ENCODE measurements around the gene RAD18. TPM values are rescaled to one million over a fixed set of nuclear protein-coding genes. Genes with fewer than 3 reads are reported as not detected.

RAD18 gene
- total and polyA plus RNA-seq, 9 donors: 2.9 to 9.2 (median 7.8) TPM

DNA sequence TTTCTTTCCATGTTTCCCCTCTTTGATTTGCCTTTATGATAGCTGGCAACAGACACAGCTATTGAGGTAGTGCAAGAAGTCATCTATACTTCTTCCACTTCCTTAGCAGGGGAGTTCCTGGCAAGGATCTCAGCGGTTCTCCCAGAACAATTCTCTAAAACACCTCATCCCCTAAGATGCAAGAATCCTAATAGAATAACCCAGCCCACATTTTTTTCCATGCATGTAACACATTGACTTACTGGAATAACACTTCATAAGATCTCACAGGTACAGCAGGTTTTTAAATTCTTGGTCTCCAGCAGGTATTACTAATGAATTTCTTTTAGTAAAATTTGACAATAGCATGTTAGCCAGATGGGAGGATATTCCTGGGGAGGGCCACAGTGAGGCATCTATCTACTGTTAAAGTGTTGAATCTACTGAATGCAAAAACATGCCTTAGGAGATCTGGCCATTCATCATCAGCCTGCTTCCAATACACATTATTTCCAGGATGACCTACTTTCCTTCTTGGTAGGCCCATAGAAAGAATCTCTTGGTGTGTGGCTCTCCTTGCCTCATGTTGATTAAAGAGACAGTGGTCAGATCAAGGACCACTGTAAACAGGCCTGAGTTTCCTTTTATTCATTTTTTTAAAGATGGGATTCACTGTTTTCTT, 78.5 kb downstream of the RAD18 start:
- Histone ChIP-seq H3K4me3 (no peak overlapping the region), H3K9me3 (no peaks in the 10 kb centered on the region), H3K4me1 (ENCODE audit: insufficient read depth) (peaks cover 4% of the 10 kb centered on the region), H3K27ac (no peak overlapping the region), H3K27me3 (no peaks in the 10 kb centered on the region), H3K36me3 (no peaks in the 10 kb centered on the region)
- no peak for DNase-seq
- WGBS, 3 donors: 84 to 98% (median 95%) methylated on average over 1 of the region's 1 CpG
- TF ChIP-seq, protein P1, sequence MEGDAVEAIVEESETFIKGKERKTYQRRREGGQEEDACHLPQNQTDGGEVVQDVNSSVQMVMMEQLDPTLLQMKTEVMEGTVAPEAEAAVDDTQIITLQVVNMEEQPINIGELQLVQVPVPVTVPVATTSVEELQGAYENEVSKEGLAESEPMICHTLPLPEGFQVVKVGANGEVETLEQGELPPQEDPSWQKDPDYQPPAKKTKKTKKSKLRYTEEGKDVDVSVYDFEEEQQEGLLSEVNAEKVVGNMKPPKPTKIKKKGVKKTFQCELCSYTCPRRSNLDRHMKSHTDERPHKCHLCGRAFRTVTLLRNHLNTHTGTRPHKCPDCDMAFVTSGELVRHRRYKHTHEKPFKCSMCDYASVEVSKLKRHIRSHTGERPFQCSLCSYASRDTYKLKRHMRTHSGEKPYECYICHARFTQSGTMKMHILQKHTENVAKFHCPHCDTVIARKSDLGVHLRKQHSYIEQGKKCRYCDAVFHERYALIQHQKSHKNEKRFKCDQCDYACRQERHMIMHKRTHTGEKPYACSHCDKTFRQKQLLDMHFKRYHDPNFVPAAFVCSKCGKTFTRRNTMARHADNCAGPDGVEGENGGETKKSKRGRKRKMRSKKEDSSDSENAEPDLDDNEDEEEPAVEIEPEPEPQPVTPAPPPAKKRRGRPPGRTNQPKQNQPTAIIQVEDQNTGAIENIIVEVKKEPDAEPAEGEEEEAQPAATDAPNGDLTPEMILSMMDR (IDR thresholded peaks at IDR 0.05): no peak
- no peak for TF ChIP-seq POLR2A (IDR thresholded peaks at IDR 0.05)
- TF ChIP-seq EP300 (IDR thresholded peaks at IDR 0.05): no peak
- intact Hi-C loops (cut with DNase I): no loop called here

DNA sequence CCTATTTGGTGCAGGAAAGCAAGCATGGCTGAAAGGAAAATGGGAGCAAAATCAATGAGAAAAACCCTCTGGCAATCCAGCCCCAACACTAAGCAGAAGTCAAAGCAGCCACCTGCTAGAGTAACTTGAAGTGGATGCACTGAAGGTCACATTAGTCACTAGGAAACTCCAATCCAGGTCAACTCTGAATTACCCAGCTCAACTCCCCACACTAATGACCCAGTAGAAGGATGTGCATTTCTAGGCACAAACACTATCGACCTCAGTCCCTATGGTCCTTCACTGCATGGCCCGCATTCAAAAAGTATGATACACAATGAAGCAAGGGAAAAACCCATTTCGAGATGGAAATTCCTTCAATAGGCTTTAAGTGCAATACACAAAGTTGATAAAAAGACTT, 80.6 kb downstream of the RAD18 start:
- intact Hi-C loops (cut with DNase I): no loop called here
- TF ChIP-seq, protein P1 (IDR thresholded peaks at IDR 0.05): no peak
- no peak for TF ChIP-seq EP300 (IDR thresholded peaks at IDR 0.05)
- no peak for TF ChIP-seq POLR2A (IDR thresholded peaks at IDR 0.05)
- no peaks in the 10 kb centered on the region for H3K9me3 ChIP-seq
- no peak for DNase-seq
- H3K4me1 ChIP-seq (ENCODE audit: insufficient read depth): peaks cover 1% of the 10 kb centered on the region
- no peaks in the 10 kb centered on the region for H3K36me3 ChIP-seq
- no peak overlapping the region for H3K27ac ChIP-seq
- H3K27me3 ChIP-seq: no peaks in the 10 kb centered on the region
- 94 to 96% (median 94%) methylated on average over 3 of the region's 3 CpGs for WGBS, 3 donors
- H3K4me3 ChIP-seq: no peak overlapping the region

DNA sequence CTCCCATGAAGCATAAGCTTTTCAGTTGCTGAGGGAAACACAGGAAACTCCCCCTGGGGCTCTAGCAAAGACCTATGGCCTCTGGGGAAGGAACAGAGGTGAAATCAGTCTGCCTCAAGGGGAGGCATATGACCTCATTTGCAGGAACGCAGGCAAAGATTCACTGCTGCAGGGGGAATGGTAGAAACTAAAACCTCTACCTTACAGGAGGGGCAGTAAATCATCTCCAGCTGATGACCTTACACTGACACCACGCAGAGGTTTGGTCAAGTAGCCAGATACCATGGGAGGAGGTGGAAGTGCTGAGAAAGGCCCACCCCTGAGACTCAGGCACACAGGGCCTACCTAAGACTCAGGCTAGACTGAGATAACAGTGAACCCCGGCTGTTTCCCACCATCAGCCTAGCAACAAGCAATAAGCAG, 81.1 kb downstream of the RAD18 start:
- intact Hi-C loops (cut with DNase I): no loop called here
- Histone ChIP-seq H3K27me3 (no peaks in the 10 kb centered on the region), H3K4me3 (no peak overlapping the region), H3K4me1 (ENCODE audit: insufficient read depth) (peaks cover 1% of the 10 kb centered on the region), H3K27ac (no peak overlapping the region), H3K9me3 (no peaks in the 10 kb centered on the region), H3K36me3 (no peaks in the 10 kb centered on the region)
- TF ChIP-seq POLR2A (IDR thresholded peaks at IDR 0.05) (no peak), EP300 (IDR thresholded peaks at IDR 0.05) (no peak)
- TF ChIP-seq, protein P1 (IDR thresholded peaks at IDR 0.05): no peak
- WGBS, 3 donors: 65 to 70% (median 69%) methylated on average over 3 of the region's 3 CpGs
- DNase-seq: no peak

DNA sequence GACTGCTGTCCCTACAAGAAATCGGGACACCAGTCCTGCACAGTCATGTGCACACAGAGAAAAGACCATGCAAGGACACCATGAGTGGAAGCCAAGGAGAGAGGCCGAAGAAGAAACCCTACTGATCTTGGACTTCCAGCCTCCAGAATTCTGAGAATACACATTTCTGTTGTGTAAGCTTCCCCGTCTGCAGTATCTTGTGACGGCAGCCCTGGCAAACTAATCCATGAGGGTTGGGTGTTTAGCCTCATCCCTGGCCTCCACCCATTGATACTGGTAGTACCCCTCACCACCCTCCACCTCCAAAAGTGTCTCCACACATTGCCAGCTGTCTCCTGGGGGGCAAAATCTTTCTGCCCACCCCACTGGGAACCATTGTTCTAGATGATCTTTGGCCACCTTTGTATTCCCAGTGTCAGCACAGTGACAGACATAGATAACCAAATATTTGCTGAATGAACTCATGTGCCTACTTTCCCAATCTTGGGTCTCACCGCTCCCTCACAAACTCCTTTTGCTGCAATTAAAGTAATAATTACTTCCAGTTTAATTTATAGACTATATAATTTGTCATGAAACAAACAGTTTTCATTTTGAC, 83.8 kb downstream of the RAD18 start:
- H3K9me3 ChIP-seq: no peaks in the 10 kb centered on the region
- H3K27me3 ChIP-seq: no peaks in the 10 kb centered on the region
- intact Hi-C loops (cut with DNase I): no loop called here
- no peaks in the 10 kb centered on the region for H3K4me1 ChIP-seq (ENCODE audit: insufficient read depth)
- WGBS, 3 donors: 96 to 98% (median 98%) methylated on average over 5 of the region's 5 CpGs
- no peak for DNase-seq
- no peaks in the 10 kb centered on the region for H3K36me3 ChIP-seq
- no peak overlapping the region for H3K4me3 ChIP-seq
- no peak overlapping the region for H3K27ac ChIP-seq
- TF ChIP-seq EP300 (IDR thresholded peaks at IDR 0.05) (no peak), POLR2A (IDR thresholded peaks at IDR 0.05) (no peak)
- TF ChIP-seq, protein P1 (IDR thresholded peaks at IDR 0.05): no peak

Measured in ovary (tissue), 9 donors.